ENCODE results near the gene NPY4R2.
"Not testable (repeated sequence)": the region's sequence is repeated elsewhere in the genome, so short reads cannot be mapped to it uniquely, and the experiment has no call there.

NPY4R2 gene

DNA sequence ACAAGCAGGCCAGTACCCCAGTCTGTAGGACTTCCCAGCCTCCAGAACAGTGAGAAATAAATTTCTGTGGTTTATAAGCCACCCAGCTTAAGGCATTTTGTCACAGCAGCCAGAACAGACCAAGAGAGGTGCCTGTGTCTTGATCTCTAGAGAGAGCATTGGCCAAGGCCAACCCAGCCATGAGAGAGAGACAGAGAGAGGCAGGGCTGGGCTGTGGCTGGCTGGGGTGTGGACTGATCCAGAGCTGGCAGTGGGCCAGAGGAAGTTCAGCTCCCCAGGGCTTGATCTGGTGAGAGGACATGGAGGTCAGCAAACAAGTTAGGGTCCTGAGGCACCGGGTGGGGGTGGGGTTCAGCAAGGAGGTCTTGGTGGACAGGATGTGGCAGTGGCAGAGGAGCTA lies 14.4 kb downstream of the NPY4R2 start:
- not testable (repeated sequence) for DNase-seq (ENCODE audit: low spot score)

DNA sequence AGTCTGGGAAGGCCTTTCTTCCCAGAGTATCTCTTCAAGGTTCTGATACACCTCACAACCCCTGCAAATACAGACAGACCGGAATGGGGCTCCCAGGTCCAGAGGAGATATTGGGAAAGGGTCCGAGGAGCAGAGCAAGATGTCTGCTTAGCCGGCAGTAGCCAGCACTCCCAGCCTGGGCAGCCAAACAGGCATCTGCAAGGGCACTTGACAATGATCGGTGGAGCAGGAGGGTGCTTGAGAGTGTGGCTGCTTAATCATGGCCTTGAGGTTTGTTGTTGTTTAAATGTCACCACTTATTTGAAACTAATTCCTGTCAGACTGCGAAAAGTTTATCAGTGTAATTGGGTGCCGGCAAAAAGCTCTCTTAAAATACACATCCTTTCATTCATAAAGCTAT lies 15.0 kb downstream of the NPY4R2 start:
- not testable (repeated sequence) for DNase-seq (ENCODE audit: low spot score)

DNA sequence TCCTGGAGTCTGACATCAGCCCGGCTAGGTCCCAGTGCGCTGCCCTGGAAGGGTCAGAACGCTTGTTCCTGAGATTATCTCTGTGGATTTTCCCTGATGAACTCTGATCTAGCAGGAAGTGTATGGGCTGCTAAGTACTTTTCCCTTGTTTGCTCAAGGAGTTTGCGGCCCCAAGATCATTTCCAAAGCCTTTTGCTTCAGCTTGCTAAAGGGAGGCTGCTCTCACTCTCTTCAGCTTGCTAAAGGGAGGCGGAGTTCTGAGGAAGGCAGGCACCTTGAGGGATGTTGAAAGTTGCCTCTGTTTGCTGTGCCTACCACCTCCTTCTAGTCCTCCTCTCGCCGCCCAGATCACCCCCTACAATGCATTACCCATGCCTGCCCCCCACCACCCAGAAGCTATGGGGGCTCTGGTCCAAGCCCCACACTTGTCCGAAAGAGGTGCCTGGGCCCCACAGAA lies 18.3 kb downstream of the NPY4R2 start:
- not testable (repeated sequence) for DNase-seq (ENCODE audit: low spot score)

DNA sequence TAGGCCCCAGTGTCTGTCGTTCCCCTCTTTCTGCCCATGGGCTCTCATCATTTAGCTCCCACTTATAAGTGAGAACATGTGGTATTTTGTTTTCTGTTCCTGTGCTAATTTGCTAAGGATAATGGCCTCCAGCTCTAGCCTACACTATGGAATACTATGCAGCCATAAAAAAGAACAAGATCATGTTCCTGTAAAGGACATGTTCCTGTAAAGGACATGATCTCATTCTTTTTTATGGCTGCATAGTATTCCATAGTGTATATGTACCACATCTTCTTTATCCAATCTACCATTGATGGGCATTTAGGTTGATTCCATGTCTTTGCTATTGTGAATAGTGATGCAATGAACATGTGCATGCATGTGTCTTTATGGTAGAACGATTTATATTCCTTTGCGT lies 19.2 kb downstream of the NPY4R2 start:
- DNase-seq (ENCODE audit: low spot score), result not testable (repeated sequence)

DNA sequence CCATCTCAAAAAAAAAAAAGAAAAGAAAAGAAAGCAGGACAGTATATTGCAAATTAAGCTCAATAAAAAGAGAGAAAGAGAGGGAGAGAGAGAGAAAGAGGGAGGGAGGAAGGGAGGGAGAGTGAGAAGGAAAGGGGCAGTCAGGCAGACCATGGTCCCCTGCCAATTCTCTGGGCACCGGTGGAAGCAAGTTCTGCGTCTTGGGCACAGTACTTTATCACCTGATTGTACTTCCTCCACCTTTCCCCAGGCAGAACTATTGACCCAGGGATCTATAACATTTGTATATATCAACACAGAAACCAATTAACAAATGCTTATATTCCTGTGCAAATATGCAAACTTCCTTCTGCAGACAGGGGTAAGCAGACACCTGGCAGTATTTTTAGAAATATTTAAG lies 22.4 kb downstream of the NPY4R2 start:
- DNase-seq (ENCODE audit: low spot score), result not testable (repeated sequence)

DNA sequence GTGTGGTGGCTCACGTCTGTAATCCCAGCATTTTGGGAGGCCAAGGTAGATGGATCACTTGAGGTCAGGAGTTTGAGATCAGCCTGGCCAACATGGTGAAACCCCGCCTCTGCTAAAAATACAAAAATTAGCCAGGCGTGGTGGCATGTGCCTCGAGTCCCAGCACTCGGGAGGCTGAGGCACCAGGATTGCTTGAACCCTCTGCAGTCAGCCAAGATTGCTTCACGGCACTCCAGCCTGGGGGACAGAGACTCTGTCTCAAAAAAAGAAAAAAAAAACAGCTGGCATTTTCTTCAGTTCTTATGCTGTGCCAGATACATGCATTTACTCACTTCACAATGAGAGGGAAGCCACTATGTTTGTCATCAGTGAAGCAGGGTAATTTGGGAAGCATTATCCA lies 22.9 kb downstream of the NPY4R2 start:
- not testable (repeated sequence) for DNase-seq (ENCODE audit: low spot score)

DNA sequence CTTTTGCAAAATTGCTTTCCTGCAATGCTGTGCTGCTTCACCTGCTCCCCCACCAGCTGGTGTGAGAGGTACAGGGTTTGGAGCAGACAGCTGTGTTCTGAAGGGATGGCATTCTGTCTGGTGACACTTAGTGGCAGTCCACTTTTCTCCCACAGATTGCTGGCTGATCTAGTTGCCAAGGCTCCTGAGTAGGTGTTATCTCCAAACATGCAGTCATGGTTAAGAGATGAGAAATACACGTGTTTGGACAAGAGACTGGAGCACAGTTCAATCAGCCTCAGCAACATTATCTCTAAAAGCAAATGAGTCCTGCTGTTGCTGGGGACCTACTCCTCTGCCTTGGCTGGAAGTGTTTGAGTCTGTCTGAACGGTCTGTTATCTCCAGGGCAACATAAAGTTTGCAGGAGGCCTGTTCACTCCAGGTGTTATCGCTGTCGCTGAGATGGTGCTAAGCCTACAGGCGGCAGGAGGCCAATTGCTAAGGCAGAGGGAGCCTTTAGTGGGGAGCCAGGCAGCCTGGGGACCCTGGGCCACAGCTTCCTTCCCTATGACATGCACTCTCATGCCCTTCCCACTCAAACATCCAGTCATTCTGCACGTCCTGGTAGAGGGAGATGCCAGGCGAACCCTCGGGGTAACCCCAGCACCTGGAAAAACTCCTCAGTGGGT lies 24.0 kb downstream of the NPY4R2 start:
- DNase-seq (ENCODE audit: low spot score), result not testable (repeated sequence)

DNA sequence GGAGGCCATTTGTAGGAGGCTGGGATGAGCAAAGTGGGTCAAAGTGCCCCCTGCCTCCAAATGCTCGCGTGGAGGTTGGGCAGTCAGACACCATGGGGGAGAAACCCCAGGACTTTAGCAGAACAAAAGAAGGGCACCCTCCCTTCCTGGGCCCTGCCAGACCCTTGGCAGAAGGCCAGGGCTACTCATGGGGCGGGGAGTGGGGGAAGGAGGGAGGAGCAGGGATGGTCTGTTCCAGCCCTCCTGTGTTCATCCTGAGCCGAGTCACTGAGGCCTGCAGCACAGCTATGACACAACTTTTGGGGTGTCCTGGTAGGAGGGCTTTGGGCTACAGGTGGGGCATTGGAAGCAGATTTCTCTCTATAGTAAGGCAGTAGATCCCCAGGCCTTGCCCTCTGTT lies 24.9 kb downstream of the NPY4R2 start:
- not testable (repeated sequence) for DNase-seq (ENCODE audit: low spot score)

DNA sequence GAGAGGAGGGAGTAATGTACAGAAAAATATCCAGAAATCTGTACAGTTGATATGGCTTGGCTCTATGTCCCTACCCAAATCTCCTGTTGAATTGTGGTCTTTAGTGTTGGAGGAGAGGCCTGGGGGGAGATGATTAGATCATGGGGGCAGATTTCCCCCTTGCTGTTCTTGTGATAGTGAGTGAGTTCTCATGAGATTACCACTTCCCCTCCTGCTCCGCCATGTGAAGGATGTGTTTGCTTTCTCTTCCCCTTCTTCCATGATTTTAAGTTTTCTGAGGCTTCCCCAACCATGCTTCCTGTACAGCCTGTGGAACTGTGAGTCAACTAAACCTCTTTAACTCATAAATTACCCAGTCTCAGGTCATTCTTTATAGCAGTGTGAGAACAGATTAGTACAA lies 29.0 kb downstream of the NPY4R2 start:
- DNase-seq (ENCODE audit: low spot score), result not testable (repeated sequence)

DNA sequence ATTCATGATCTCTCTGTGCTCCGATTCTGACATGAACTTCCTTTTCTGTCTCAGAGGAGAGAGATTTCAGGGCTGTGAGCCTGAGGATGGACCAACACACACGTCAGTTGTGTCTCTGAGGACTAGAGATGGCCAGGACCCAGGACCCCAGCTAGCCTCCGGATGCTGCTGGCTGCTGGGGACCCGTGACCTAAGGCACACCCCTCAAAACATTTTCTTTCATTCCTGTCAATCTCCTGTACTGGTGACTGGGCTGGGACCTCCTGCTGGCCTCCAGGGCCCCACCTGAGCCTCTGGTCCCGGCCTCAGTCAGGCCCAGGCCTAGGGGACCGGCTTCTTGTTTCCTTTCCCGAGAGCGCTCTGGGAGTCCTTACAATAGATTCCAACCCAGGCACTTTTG lies 38.7 kb downstream of the NPY4R2 start:
- not testable (repeated sequence) for DNase-seq (ENCODE audit: low spot score)

DNA sequence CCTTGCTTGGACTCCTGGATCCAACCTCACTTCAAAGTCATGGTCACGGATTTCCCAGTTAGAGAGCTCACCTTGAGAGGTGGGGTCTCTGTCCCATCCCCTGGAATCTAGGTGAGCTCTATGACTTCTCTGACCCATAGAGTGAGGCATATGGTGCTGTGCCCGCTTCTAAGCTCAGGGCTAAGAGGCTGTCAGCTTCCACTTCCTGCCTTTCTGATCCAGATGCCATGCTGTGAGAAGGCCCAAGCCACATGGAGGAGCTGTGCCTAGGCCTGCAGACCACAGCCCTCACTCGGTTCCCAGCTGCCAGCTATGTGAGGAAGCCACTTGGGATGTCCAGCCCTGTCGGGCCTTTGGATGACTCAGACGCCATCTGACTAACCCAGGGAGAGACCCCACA lies 41.2 kb downstream of the NPY4R2 start:
- DNase-seq (ENCODE audit: low spot score), result not testable (repeated sequence)

DNA sequence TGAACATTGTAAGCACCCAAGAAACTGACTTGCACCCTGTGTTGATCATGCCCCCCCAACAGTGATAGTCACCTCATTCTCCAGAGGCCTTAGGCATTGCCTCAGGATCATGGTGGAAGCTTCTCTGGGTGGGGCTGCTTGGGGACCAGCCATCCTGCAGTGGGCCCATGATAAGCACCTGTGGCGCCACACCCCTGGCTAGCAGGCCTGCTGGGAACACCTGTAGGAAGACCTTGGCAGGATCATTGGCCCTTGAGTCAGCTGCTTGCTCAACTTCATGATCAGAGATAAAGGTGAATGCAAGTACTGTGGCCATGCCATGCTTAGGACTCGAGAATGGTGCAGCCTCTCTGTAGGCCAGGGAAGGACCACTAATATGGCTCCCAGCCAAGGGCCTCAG lies 42.2 kb downstream of the NPY4R2 start:
- not testable (repeated sequence) for DNase-seq (ENCODE audit: low spot score)

DNA sequence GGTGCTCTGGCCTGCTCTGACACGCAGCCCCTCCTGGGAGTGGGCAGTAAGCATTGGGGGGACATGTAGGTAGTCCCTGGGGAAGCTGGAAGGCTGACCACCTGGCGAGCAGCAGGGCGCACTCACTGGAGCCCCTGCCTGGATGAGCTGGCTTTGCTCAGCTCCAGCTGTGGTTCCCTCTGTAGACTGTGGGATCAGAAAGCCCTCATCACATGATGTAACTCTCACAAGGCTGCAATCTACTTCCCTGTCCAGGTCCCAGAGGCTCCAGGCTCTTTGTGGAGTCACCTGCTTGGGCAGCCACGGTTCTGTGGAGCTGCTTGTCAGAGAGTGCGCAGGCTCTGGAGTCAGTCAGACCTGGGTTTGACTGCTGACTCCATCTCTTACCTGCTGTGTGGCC lies 44.3 kb downstream of the NPY4R2 start:
- DNase-seq (ENCODE audit: low spot score), result not testable (repeated sequence)

DNA sequence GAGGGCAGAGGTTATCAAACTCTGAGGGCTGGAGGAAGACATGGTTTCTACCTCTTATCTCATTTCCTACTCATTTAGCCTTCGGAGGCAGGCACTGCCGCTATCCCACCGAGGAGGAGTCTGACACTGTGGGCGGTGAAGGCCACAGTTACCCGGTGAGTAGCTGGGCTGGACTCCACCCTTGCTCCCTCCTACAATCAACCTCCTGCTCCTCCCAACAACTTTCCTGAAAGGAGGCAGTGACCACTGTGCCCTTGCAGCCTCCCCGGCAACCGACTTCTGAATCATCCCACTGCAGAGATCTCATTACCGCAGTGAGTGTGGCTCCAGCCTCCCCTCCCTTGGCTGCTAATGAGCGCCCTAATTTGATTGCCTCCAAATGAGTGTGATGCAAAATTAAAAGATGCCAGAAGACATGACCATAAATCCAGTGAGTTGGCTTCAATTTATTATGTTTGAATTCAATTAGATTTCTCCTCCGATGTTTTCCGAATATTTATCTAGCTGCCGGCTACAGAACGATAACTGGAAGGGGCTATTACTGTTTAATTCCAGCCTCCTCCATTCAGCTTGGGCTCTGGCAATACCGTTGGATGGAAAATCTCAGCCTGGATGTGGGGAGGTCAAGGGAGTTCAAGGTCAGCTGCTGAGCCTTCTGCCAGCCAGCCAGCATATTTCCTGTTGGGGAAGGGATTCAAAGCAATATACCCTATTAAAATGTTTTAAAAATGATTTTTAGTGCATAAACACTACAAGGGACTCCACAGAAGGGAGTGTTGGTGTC lies 46.0 kb downstream of the NPY4R2 start:
- DNase-seq (ENCODE audit: low spot score), result not testable (repeated sequence)

DNA sequence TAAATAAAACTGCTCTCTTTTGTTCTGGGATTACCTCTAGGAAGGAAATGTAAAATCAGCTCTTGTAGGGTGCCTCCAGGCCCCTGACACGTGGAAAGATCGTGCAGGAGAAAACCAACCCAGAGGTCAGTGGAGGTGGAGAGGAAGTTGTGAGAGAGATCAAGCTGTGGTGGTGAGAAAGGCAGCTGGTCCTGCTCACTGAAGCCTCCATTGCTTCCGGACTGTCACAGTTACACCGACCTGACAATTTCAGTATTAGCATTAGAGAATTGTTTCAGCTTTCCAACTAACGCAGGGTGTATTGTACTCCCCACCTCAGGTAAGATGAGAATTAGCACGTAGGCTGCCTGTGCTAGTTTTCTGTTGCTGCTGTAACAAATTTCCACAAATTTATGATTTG lies 50.5 kb downstream of the NPY4R2 start:
- DNase-seq (ENCODE audit: low spot score), result not testable (repeated sequence)

DNA sequence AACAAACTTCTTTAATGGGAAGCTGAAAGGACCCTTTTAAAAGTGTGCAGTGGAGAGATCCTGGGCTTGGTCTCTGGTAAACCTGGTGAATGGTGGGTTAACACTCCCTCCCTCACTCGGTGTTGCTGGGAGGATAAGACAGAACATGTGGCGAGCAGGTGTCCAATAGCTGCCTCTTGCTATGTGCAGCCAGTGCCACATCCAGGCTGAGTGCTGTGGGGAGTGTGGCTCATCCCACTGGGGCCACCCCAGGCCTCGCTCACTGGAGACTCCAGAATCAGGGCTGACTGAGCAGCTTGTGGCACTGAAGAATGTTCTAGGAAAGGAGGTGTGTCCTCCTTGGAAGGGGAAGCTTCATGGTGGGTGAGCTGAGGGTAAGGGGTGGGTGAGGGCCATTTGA lies 51.6 kb downstream of the NPY4R2 start:
- not testable (repeated sequence) for DNase-seq (ENCODE audit: low spot score)

DNA sequence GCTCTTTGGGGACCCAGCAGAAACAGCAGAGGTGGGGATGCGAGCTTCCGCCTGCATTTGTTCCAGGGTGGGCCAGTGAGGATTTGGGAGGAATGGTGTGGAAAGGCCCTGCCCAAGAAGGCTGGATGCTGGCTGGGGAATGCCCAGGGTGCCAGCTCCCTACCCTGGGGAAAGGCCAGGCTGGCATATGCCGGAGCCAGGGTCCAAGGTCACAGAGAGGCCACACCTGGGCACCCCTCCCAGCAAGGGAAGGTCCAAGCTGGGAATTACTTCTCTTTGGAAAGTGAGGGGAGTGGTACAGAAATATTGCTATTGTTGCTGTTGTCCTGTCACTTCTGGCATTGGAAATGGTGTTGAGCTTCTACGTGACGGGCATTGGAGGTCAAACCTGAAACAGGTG lies 53.1 kb downstream of the NPY4R2 start:
- not testable (repeated sequence) for DNase-seq (ENCODE audit: low spot score)

DNA sequence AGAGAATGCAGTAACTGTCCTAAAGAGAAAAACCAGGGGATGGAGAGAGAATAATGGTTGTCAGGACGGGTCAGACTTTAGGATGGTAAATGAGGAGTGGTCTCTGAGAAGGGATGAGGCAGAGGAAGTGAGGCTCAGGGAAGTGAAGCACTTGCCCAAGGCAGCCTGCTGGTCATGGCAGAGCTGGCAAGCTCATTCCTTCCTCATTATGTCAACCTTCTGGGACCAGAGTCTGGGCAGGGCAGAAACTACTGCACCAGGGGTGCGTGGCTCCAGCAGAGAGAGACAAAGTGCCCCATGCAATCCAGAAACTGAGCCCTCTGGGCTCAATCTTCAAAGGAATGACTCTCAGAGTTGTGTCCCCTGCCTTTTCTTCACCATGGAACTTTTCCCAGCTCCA lies 53.6 kb downstream of the NPY4R2 start:
- not testable (repeated sequence) for DNase-seq (ENCODE audit: low spot score)

All from globus pallidus (tissue), 1 donor.